Endodermal cell (in vitro differentiated cells): ENCODE data around the gene INSR. TPM values are rescaled to one million over a fixed set of nuclear protein-coding genes. Genes with fewer than 3 reads are reported as not detected.

ENCODE experiments used
- DNase-seq: peaks from one replicate; pipeline ENCODE4 v3.0.0-alpha.2; 2017
- H3K27ac ChIP-seq: 2 replicates; pipeline ENCODE4 v1.5.1; 2013; ENCODE audit warnings: mild to moderate bottlenecking, low read depth, low read length, moderate library complexity
- H3K27me3 ChIP-seq: 2 replicates; pipeline ENCODE4 v1.6.1; 2013; ENCODE audit warnings: mild to moderate bottlenecking, low read length, moderate library complexity; ENCODE audit not compliant: insufficient read depth, control insufficient read depth, poor library complexity, severe bottlenecking
- H3K36me3 ChIP-seq: 2 replicates; pipeline ENCODE4 v1.7.0; 2013; ENCODE audit warnings: mild to moderate bottlenecking, low read length, moderate library complexity; ENCODE audit not compliant: control insufficient read depth, insufficient read depth
- H3K4me1 ChIP-seq: one replicate; pipeline ENCODE4 v1.7.0; 2013; ENCODE audit warnings: low read length; ENCODE audit not compliant: control insufficient read depth, insufficient read depth
- H3K4me3 ChIP-seq: 2 replicates; pipeline ENCODE4 v1.5.1; 2013; ENCODE audit warnings: mild to moderate bottlenecking, low read length, moderate library complexity
- H3K9ac ChIP-seq: 2 replicates; pipeline ENCODE4 v1.6.1; 2013; ENCODE audit warnings: mild to moderate bottlenecking, low read length, moderate library complexity; ENCODE audit not compliant: poor library complexity, severe bottlenecking; ENCODE audit errors: extremely low read depth
- H3K9me3 ChIP-seq: 2 replicates; pipeline ENCODE4 v1.6.1; 2013; ENCODE audit warnings: mild to moderate bottlenecking, low read length, moderate library complexity; ENCODE audit not compliant: control insufficient read depth
- H3K27ac Mint-ChIP-seq: 2 replicates; pipeline ENCODE4 v1.8.0; 2020; ENCODE audit warnings: mixed read lengths
- H3K27me3 Mint-ChIP-seq: 2 replicates; pipeline ENCODE4 v1.8.0; 2021; ENCODE audit warnings: mild to moderate bottlenecking, mixed read lengths; ENCODE audit not compliant: insufficient read depth
- H3K36me3 Mint-ChIP-seq: 2 replicates; pipeline ENCODE4 v1.8.0; 2020; ENCODE audit warnings: low read depth, mixed read lengths
- H3K4me1 Mint-ChIP-seq: 2 replicates; pipeline ENCODE4 v1.8.0; 2020; ENCODE audit warnings: mixed read lengths
- H3K4me3 Mint-ChIP-seq: 2 replicates; pipeline ENCODE4 v1.8.0; 2020; ENCODE audit warnings: mild to moderate bottlenecking, moderate library complexity, mixed read lengths
- H3K9me3 Mint-ChIP-seq: 2 replicates; pipeline ENCODE4 v1.8.0; 2020; ENCODE audit warnings: mild to moderate bottlenecking, mixed read lengths
- WGBS, 2 experiments: methylation state at CpG; one replicate each; pipeline versions ENCODE4 v1.1.5 to v1.1.7; 2013; ENCODE audit warnings: missing lambda C conversion rate in 2 of 2, mixed read lengths in 1 of 2; ENCODE audit not compliant: insufficient coverage in 1 of 2, insufficient read length in 1 of 2; 5-methylcytosine and 5-hydroxymethylcytosine counted together
- total RNA-seq, 2 donors: library from RNA; stranded (reverse); fragmentation: NEBNext Ultra II Directional in 1 of 2; extraction: Animal tissue kit (Norgen Biotek cat#: 25700) in 1 of 2; gene quantifications; 2 replicates in 1 of 2; 3 replicates in 1 of 2; pipeline ENCODE4 v1.2.1, GENCODE V29; 2021
- TF ChIP-seq, protein P1 (sequence below): fragments of 200-600 bp; sonication (generic); conservative IDR thresholded peaks from 2 replicates; pipeline ENCODE4 v1.5.0; 2021; ENCODE audit warnings: antibody characterized with exemption, mild to moderate bottlenecking

The INSR gene
- total RNA-seq, 2 donors from 2014 or later = 31.3 to 31.5 TPM

- H3K4me3 ChIP-seq = peak overlapping the region; percentile 82
- Mint-ChIP-seq H3K27me3 (peaks cover 2% of the 10 kb centered on the region), H3K36me3 (no peaks in the 10 kb centered on the region), H3K4me3 (peak overlapping the region; percentile 62), H3K9me3 (no peaks in the 10 kb centered on the region), H3K4me1 (peaks cover 9% of the 10 kb centered on the region), H3K27ac (peak overlapping the region; percentile 70)
- H3K9ac ChIP-seq = no peak overlapping the region
- TF ChIP-seq, protein P1, sequence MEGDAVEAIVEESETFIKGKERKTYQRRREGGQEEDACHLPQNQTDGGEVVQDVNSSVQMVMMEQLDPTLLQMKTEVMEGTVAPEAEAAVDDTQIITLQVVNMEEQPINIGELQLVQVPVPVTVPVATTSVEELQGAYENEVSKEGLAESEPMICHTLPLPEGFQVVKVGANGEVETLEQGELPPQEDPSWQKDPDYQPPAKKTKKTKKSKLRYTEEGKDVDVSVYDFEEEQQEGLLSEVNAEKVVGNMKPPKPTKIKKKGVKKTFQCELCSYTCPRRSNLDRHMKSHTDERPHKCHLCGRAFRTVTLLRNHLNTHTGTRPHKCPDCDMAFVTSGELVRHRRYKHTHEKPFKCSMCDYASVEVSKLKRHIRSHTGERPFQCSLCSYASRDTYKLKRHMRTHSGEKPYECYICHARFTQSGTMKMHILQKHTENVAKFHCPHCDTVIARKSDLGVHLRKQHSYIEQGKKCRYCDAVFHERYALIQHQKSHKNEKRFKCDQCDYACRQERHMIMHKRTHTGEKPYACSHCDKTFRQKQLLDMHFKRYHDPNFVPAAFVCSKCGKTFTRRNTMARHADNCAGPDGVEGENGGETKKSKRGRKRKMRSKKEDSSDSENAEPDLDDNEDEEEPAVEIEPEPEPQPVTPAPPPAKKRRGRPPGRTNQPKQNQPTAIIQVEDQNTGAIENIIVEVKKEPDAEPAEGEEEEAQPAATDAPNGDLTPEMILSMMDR = no peak
- no peaks in the 10 kb centered on the region for H3K4me1 ChIP-seq
- H3K27ac ChIP-seq = no peak overlapping the region
- DNase-seq = no peak
- H3K9me3 ChIP-seq = no peaks in the 10 kb centered on the region
- H3K36me3 ChIP-seq = no peaks in the 10 kb centered on the region
- no peaks in the 10 kb centered on the region for H3K27me3 ChIP-seq
- 0 to 64% methylated on average over 2 to 6 of the region's 8 CpGs for WGBS, 2 experiments
These were observed 97.5 kb downstream of the INSR start for GRCh38 chr19:7196763-7197118.

DNA sequence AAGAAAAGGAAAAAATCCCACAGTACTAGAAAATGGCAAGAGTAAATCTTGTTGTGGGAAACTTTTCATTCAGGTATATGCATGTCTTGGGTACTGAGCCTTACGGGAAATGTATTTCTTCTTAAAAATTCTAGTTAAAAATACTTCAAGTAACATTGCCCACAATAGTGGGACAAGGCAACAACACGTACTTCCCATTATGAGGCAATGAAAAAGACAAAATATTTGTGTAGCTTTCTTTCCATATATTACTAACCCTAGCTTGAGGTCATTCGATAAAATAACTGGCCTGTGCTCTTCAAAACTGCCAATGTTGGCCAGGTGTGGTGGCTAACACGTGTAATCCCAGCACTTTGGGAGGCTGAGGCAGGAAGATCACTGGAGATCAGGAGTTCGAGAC is 99.2 kb downstream of the INSR start:
- H3K4me3 ChIP-seq = no peak overlapping the region
- H3K9me3 ChIP-seq = no peaks in the 10 kb centered on the region
- TF ChIP-seq, protein P1 = no peak
- H3K27ac Mint-ChIP-seq = no peak overlapping the region
- no peak for DNase-seq
- H3K27ac ChIP-seq = no peak overlapping the region
- no peaks in the 10 kb centered on the region for H3K36me3 ChIP-seq
- 90 to 93% methylated on average over 3 to 5 of the region's 5 CpGs for WGBS, 2 experiments
- no peaks in the 10 kb centered on the region for H3K9me3 Mint-ChIP-seq
- H3K9ac ChIP-seq = no peak overlapping the region
- H3K27me3 ChIP-seq = no peaks in the 10 kb centered on the region
- H3K4me1 ChIP-seq = no peaks in the 10 kb centered on the region
- H3K4me1 Mint-ChIP-seq = peaks cover 7% of the 10 kb centered on the region
- peaks cover 5% of the 10 kb centered on the region for H3K27me3 Mint-ChIP-seq
- H3K4me3 Mint-ChIP-seq = no peak overlapping the region
- H3K36me3 Mint-ChIP-seq = no peaks in the 10 kb centered on the region

DNA sequence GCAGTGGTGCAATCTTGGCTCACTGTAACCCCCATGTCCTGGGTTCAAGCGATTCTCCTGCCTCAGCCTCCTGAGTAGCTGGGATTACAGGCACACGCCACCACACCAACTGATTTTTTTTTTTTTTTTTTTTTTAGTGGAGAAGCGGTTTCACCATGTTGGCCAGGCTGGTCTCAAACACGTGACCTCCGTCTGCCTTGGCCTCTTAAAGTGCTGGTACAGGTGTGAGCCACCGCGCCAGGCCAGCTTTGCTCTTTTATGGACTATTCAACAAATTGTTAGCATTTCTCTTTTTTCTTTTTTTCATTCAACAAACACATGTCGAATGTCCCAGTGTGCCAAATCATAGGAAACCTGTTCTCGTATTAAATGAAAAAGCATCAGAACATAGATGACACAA is 99.6 kb downstream of the INSR start:
- Histone ChIP-seq H3K36me3 (no peaks in the 10 kb centered on the region), H3K27ac (no peak overlapping the region), H3K9me3 (no peaks in the 10 kb centered on the region), H3K9ac (no peak overlapping the region), H3K4me3 (no peak overlapping the region), H3K4me1 (no peaks in the 10 kb centered on the region), H3K27me3 (no peaks in the 10 kb centered on the region)
- Mint-ChIP-seq H3K27ac (no peak overlapping the region), H3K27me3 (peaks cover 5% of the 10 kb centered on the region), H3K4me1 (peaks cover 3% of the 10 kb centered on the region), H3K4me3 (no peak overlapping the region), H3K9me3 (no peaks in the 10 kb centered on the region), H3K36me3 (no peaks in the 10 kb centered on the region)
- no peak for DNase-seq
- 89 to 93% methylated on average over 3 to 8 of the region's 9 CpGs for WGBS, 2 experiments
- TF ChIP-seq, protein P1 = no peak
